B cell (primary cell): ENCODE data around the gene C19orf81. TPM values are rescaled to one million over a fixed set of nuclear protein-coding genes. Genes with fewer than 3 reads are reported as not detected.

Experiments used
- ATAC-seq: fragments of 200-7000 bp; cut with Tn5 transposase; one replicate; pipeline ENCODE4 v1.10.0; 2021; ENCODE audit warnings: low read depth, mild to moderate bottlenecking, moderate number of reproducible peaks, moderate library complexity
- CTCF ChIA-PET: fragments of 350-600 bp; sonication (Branson Sonifier 250); formaldehyde crosslinking; loops from one replicate; lab custom pipeline; 2021; ENCODE audit warnings: antibody characterized with exemption, inconsistent platforms; lab: Charles Lee
- POLR2A ChIA-PET: fragments of 350-600 bp; sonication (Branson Sonifier 250); formaldehyde crosslinking; loops from one replicate; lab custom pipeline; 2021; ENCODE audit warnings: antibody characterized with exemption; lab: Charles Lee
- DNase-seq: peaks from one replicate; pipeline ENCODE4 v3.0.0; 2013
- H2AFZ ChIP-seq: 2 replicates; pipeline ENCODE4 v1.6.1; 2012; ENCODE audit warnings: mild to moderate bottlenecking, low read depth, low read length; ENCODE audit not compliant: insufficient read depth, poor library complexity, severe bottlenecking
- H3K27ac ChIP-seq, 2 donors: 1 replicate in 1 of 2; 2 replicates in 1 of 2; pipeline ENCODE4 v1.5.1; 2012 to 2013; ENCODE audit warnings: low read length in 2 of 2, mild to moderate bottlenecking in 2 of 2, moderate library complexity in 1 of 2
- H3K27me3 ChIP-seq, 4 experiments: fragments of 200-600 bp in 1 of 4; sonication (generic) in 1 of 4; replicated peaks in 1 of 4; 1 replicate in 2 of 4; 2 replicates in 2 of 4; pipeline versions ENCODE4 v1.6.1 to v1.7.0; 2013 to 2016; ENCODE audit warnings: low read length in 3 of 4, mild to moderate bottlenecking in 2 of 4, mixed read lengths in 1 of 4, moderate library complexity in 1 of 4; ENCODE audit not compliant: insufficient read depth in 4 of 4, control insufficient read depth in 3 of 4; ENCODE audit errors: control extremely low read depth in 1 of 4
- H3K36me3 ChIP-seq, 2 experiments: replicated peaks in 1 of 2; 1 replicate in 1 of 2; 2 replicates in 1 of 2; pipeline versions ENCODE4 v1.6.1 to v1.7.1; 2013; ENCODE audit warnings: low read length in 1 of 2; ENCODE audit not compliant: insufficient read depth in 2 of 2, control insufficient read depth in 1 of 2; ENCODE audit errors: control extremely low read depth in 1 of 2, extremely low read depth in 1 of 2
- H3K4me1 ChIP-seq, 2 donors: fragments of 200-600 bp in 1 of 2; sonication (generic) in 1 of 2; 1 replicate in 1 of 2; 2 replicates in 1 of 2; pipeline versions ENCODE4 v1.5.1 to v1.6.1; 2013 to 2017; ENCODE audit warnings: low read length in 2 of 2; ENCODE audit not compliant: control insufficient read depth in 2 of 2, insufficient read depth in 2 of 2
- H3K4me2 ChIP-seq: replicated peaks from 2 replicates; pipeline ENCODE3; 2012; ENCODE audit warnings: mild to moderate bottlenecking, low read depth, low read length; ENCODE audit not compliant: poor library complexity, severe bottlenecking
- H3K4me3 ChIP-seq, 5 experiments: fragments of 200-600 bp in 1 of 5; sonication (generic) in 1 of 5; 1 replicate in 3 of 5; 2 replicates in 2 of 5; pipeline versions ENCODE4 v1.5.1 to v1.7.0; 2011 to 2016; ENCODE audit warnings: low read length in 4 of 5, mild to moderate bottlenecking in 4 of 5, low read depth in 2 of 5, control low read depth in 1 of 5, moderate library complexity in 1 of 5; ENCODE audit not compliant: insufficient read depth in 1 of 5; ENCODE audit errors: control extremely low read depth in 1 of 5, extremely low read depth in 1 of 5
- H3K79me2 ChIP-seq: fragments of 200-600 bp; sonication (generic); one replicate; pipeline ENCODE4 v1.6.0; 2016; ENCODE audit warnings: low read length; ENCODE audit not compliant: control insufficient read depth, insufficient read depth
- H3K9ac ChIP-seq: fragments of 200-600 bp; sonication (generic); 2 replicates; pipeline ENCODE4 v1.6.1; 2017; ENCODE audit warnings: mild to moderate bottlenecking, low read length, moderate library complexity
- H3K9me3 ChIP-seq, 3 donors: one replicate each; pipeline versions ENCODE4 v1.6.1 to v1.7.1; 2013; ENCODE audit warnings: low read length in 2 of 3; ENCODE audit not compliant: control insufficient read depth in 2 of 3, insufficient read depth in 1 of 3; ENCODE audit errors: control extremely low read depth in 1 of 3
- H4K20me1 ChIP-seq: 2 replicates; pipeline ENCODE4 v1.6.0; 2012; ENCODE audit warnings: mild to moderate bottlenecking, low read length; ENCODE audit not compliant: insufficient read depth, control insufficient read depth, poor library complexity, severe bottlenecking
- H3K27ac Mint-ChIP-seq: one replicate; pipeline ENCODE4 v1.8.0; 2021; ENCODE audit warnings: mixed read lengths
- H3K27me3 Mint-ChIP-seq: one replicate; pipeline ENCODE4 v1.8.0; 2021; ENCODE audit warnings: mixed read lengths
- H3K4me1 Mint-ChIP-seq: one replicate; pipeline ENCODE4 v1.8.0; 2021; ENCODE audit warnings: mixed read lengths
- H3K4me3 Mint-ChIP-seq: one replicate; pipeline ENCODE4 v1.8.0; 2021; ENCODE audit warnings: mixed read lengths
- H3K9me3 Mint-ChIP-seq: one replicate; pipeline ENCODE4 v1.8.0; 2022; ENCODE audit warnings: mixed read lengths; ENCODE audit not compliant: insufficient read depth
- CTCF ChIP-seq: fragments of 200-600 bp; IDR thresholded peaks from one replicate; pipeline ENCODE4 v1.8.0; 2022; ENCODE audit warnings: antibody characterized with exemption, mild to moderate bottlenecking
- EZH2 ChIP-seq: IDR thresholded peaks from 2 replicates; pipeline ENCODE4 v1.6.1; 2012; ENCODE audit warnings: borderline replicate concordance, low read depth, mild to moderate bottlenecking, moderate library complexity, low read length; ENCODE audit not compliant: insufficient read depth, poor library complexity, severe bottlenecking
- WGBS: methylation state at CpG from one replicate; pipeline ENCODE4 v1.1.5; 2013; ENCODE audit warnings: missing lambda C conversion rate; ENCODE audit not compliant: insufficient coverage; 5-methylcytosine and 5-hydroxymethylcytosine counted together
- intact Hi-C: fragments of 100-400 bp; cut with micrococcal nuclease; formaldehyde crosslinking; loops from one replicate; pipeline ENCODE4 v1.10.0; 2022
- polyA plus RNA-seq: library from polyadenylated mRNA; depleted of rRNA; stranded (reverse); fragments of >200 nt; gene quantifications from 2 replicates; pipeline ENCODE4 v1.2.3, GENCODE V29; 2012
- total RNA-seq, 2 donors: library from RNA; stranded (reverse); fragments of 120-200 nt in 1 of 2; gene quantifications; 1 replicate in 1 of 2; 2 replicates in 1 of 2; pipeline versions ENCODE4 v1.2.3 to v1.2.4, GENCODE V29; 2013 to 2022

C19orf81 gene
- total and polyA plus RNA-seq, 2 donors (not counting 1 experiment from before 2014, with no cell fraction given), result 0.37 TPM; not detected in 1

- 40% methylated on average over 19 of the region's 22 CpGs for WGBS
- intact Hi-C loops, result no loop called here
These were observed 54.9 kb downstream of the C19orf81 start for GRCh38 chr19:50703915-50704796.

More at GRCh38 chr19:50703915-50704796, 54.9 kb downstream of the C19orf81 start:
- Mint-ChIP-seq H3K27ac (no peak overlapping the region), H3K9me3 (no peaks in the 10 kb centered on the region), H3K4me3 (no peak overlapping the region), H3K4me1 (no peaks in the 10 kb centered on the region), H3K27me3 (peaks cover 47% of the 10 kb centered on the region)
- no peaks in the 10 kb centered on the region for H3K4me1 ChIP-seq
- H3K27me3 ChIP-seq, result peaks cover 0 to 39% (median 5%) of the 10 kb centered on the region in 4 experiments
- H3K4me3 ChIP-seq, result no peak overlapping the region
- ATAC-seq (no peak), DNase-seq (no peak)
- no peak overlapping the region for H3K9ac ChIP-seq
- POLR2A ChIA-PET, result no interaction called here
- CTCF ChIA-PET, result no interaction called here
- H3K4me2 ChIP-seq, result no peak overlapping the region
- H3K79me2 ChIP-seq, result no peaks in the 10 kb centered on the region
- H3K36me3 ChIP-seq, result no peaks in the 10 kb centered on the region
- H4K20me1 ChIP-seq, result no peaks in the 10 kb centered on the region
- no peak overlapping the region for H2AFZ ChIP-seq
- TF ChIP-seq EZH2, result no peak
- TF ChIP-seq CTCF, result no peak
- peaks cover 0 to 8% (median 0%) of the 10 kb centered on the region in 3 donors for H3K9me3 ChIP-seq
- no peak overlapping the region for H3K27ac ChIP-seq
